IPS-15b (cell line): Measurements from ENCODE around the gene EXOC4.

Experiments used
- H3K27me3 ChIP-seq: one replicate; pipeline ENCODE4 v1.6.1; 2013; ENCODE audit warnings: low read length; ENCODE audit not compliant: control insufficient read depth, insufficient read depth
- H3K36me3 ChIP-seq: one replicate; pipeline ENCODE4 v1.6.1; 2013; ENCODE audit warnings: low read length; ENCODE audit not compliant: control insufficient read depth, insufficient read depth
- H3K4me1 ChIP-seq: one replicate; pipeline ENCODE4 v1.6.1; 2013; ENCODE audit warnings: mild to moderate bottlenecking, low read length; ENCODE audit not compliant: control insufficient read depth, insufficient read depth
- H3K4me3 ChIP-seq: one replicate; pipeline ENCODE4 v1.5.1; 2013; ENCODE audit warnings: low read depth, low read length
- H3K9ac ChIP-seq: one replicate; pipeline ENCODE4 v1.6.1; 2013; ENCODE audit warnings: low read depth, mild to moderate bottlenecking, low read length
- H3K9me3 ChIP-seq: one replicate; pipeline ENCODE4 v1.6.1; 2013; ENCODE audit warnings: mild to moderate bottlenecking, low read length; ENCODE audit not compliant: control insufficient read depth, insufficient read depth

EXOC4 gene

DNA sequence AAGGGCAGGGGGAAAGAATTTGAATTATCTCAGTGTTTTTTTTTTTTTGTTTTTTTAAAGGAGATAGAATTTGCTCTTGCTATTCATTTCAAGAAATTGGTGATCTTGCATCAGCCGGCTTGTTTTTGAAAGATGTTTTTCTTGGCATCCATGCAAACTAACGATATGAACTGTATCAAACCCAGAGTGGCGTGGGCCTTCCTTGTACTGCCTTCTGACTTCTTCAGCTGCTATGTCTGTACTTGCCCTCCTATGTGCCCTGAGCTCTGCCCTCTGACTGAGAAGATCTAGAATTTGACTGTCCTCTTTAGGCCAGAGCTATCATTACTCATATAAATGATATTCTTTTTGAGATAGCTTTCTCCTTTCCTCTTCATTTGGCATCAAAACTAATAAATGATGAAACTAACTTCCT is 183.1 kb downstream of the EXOC4 start:
- Histone ChIP-seq H3K4me1 (peaks cover 10% of the 10 kb centered on the region), H3K9ac (no peak overlapping the region), H3K9me3 (no peaks in the 10 kb centered on the region), H3K27me3 (no peaks in the 10 kb centered on the region), H3K36me3 (no peaks in the 10 kb centered on the region), H3K4me3 (no peak overlapping the region)

GRCh38 chr7:133437544-133437943 is 184.7 kb downstream of the EXOC4 start:
- Histone ChIP-seq H3K4me1 (peaks cover 6% of the 10 kb centered on the region), H3K9ac (no peak overlapping the region), H3K36me3 (no peaks in the 10 kb centered on the region), H3K4me3 (no peak overlapping the region), H3K27me3 (no peaks in the 10 kb centered on the region), H3K9me3 (no peaks in the 10 kb centered on the region)

GRCh38 chr7:133442818-133443217 is 189.9 kb downstream of the EXOC4 start:
- Histone ChIP-seq H3K9me3 (no peaks in the 10 kb centered on the region), H3K27me3 (no peaks in the 10 kb centered on the region), H3K9ac (no peak overlapping the region), H3K36me3 (no peaks in the 10 kb centered on the region), H3K4me1 (no peaks in the 10 kb centered on the region), H3K4me3 (no peak overlapping the region)

DNA sequence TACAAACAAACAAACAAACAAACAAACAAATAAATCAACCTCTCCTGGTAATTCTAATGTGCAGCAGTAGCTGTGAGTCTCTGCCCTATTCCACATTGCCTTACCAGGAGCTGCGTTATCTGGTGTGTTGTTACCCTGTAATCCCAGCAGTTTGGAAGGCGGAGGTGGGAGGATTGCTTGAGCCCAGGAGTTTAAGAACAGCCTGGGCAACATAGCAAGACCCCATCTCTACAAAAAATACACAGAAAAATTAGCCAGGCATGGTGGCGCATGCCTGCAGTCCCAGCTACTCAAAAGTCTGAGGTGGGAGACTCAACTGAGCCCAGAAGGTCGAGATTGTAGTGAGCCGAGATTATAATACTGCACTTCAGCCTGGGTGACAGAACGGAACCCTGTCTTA is 192.7 kb downstream of the EXOC4 start:
- H3K4me1 ChIP-seq, result no peaks in the 10 kb centered on the region
- no peaks in the 10 kb centered on the region for H3K9me3 ChIP-seq
- no peak overlapping the region for H3K4me3 ChIP-seq
- no peaks in the 10 kb centered on the region for H3K36me3 ChIP-seq
- no peak overlapping the region for H3K9ac ChIP-seq
- H3K27me3 ChIP-seq, result no peaks in the 10 kb centered on the region

DNA sequence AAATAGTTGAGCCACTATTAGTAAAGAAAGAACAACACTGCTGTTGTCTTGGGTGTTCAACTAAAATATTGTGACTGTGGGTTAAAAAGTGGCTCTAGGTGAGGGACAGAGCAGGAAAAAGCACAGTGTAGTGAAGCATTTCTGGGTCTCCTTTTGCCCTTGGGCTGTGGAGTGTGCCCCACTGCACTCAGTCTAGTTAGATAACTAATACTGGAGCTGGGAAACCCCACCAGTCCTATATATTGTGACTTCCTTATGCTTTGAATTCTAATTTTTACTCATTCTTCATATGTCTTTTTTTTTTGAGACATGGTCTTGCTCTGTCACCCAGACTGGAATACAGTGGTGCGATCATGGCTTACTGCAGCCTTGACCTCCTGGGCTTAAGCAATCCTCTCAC is 195.1 kb downstream of the EXOC4 start:
- H3K4me1 ChIP-seq, result no peaks in the 10 kb centered on the region

DNA sequence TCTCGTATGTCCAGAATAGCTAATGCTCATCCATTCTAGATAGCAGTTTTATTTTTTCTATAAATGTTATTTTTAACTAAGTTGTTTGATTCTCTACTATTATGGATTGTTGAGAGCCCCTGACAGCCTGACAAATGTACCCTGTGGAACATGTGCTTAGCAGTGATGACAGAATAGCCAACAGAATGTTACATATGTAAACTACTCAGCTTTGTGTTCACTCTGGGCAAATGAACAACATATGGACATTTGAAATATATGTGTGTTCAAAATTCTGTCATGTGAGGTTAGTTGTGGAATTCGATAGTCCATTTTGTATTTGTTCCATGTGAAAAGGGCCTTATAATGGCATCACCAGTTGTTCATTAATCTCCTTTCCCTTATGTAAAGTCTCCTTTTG is 199.7 kb downstream of the EXOC4 start:
- H3K27me3 ChIP-seq, result no peaks in the 10 kb centered on the region
- H3K9ac ChIP-seq, result no peak overlapping the region
- H3K4me1 ChIP-seq, result no peaks in the 10 kb centered on the region
- no peaks in the 10 kb centered on the region for H3K9me3 ChIP-seq
- H3K36me3 ChIP-seq, result no peaks in the 10 kb centered on the region
- H3K4me3 ChIP-seq, result no peak overlapping the region

More for the DNA sequence above, 195.1 kb downstream of the EXOC4 start:
- Histone ChIP-seq H3K27me3 (no peaks in the 10 kb centered on the region), H3K9me3 (no peaks in the 10 kb centered on the region), H3K4me3 (no peak overlapping the region), H3K36me3 (no peaks in the 10 kb centered on the region), H3K9ac (no peak overlapping the region)

DNA sequence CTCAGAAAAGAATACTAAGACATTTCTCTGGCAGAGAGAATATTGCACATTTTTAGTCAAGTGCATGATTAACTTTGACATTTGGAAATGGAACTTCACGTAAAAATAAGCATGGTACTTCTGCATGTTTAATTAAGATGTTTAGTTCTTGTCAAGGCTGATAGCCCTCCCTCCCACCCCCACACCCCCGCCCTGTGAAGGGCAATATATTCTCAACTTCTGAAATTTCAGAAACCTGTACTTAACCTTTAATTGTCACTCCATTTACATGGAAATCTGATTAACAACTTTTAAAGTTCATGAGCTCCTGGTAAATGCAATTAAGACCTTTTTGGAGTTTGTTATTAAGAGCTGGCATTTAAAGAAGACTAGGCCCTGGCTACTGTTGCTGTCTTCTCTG is 205.8 kb downstream of the EXOC4 start:
- Histone ChIP-seq H3K9me3 (no peaks in the 10 kb centered on the region), H3K27me3 (no peaks in the 10 kb centered on the region), H3K4me1 (no peaks in the 10 kb centered on the region), H3K36me3 (no peaks in the 10 kb centered on the region), H3K4me3 (no peak overlapping the region), H3K9ac (no peak overlapping the region)

DNA sequence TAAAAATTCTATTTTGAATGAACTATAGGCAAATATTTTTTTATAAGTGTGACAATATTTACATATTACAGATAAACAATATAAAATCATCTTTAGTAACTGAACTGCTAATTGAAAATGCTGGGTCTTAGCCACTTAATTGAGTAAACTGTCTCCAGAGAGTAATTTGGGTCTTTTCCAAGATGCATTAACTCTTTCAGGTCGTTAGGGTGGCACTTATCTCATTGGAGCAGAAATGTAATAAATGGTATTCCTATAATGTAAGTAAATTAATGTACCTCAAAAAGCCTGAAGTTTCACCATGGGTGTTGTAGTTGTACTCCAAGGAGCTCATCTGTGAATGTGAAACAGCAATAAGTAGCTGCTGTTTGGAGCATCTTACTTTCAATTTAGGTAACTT is 208.5 kb downstream of the EXOC4 start:
- Histone ChIP-seq H3K27me3 (no peaks in the 10 kb centered on the region), H3K4me3 (no peak overlapping the region)

GRCh38 chr7:133475655-133476054 is 222.8 kb downstream of the EXOC4 start:
- Histone ChIP-seq H3K36me3 (no peaks in the 10 kb centered on the region), H3K27me3 (no peaks in the 10 kb centered on the region), H3K9ac (no peak overlapping the region), H3K4me3 (no peak overlapping the region), H3K9me3 (no peaks in the 10 kb centered on the region), H3K4me1 (no peaks in the 10 kb centered on the region)

More for the DNA sequence above, 208.5 kb downstream of the EXOC4 start:
- Histone ChIP-seq H3K9me3 (no peaks in the 10 kb centered on the region), H3K4me1 (no peaks in the 10 kb centered on the region), H3K9ac (no peak overlapping the region), H3K36me3 (no peaks in the 10 kb centered on the region)

DNA sequence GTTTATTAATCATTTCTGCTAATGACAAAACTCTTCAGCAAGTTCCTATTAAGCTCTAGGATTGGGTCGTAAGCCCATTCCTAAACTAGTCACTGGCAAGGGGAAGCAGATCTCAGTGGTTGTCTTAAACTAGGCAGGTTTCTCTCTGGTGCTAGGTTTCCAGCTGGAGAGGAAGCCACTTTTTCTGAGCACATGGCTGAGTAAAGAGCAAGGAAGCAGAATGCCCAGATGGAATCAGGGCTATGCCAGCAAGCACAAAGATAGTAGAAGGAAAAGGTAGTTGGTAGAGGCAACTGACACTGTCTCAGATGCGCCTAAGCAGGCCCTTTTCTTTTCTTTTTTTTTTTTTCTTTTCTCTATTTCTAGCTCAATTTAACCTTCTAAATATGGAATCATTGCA is 224.9 kb downstream of the EXOC4 start:
- Histone ChIP-seq H3K36me3 (no peaks in the 10 kb centered on the region), H3K4me3 (no peak overlapping the region), H3K27me3 (no peaks in the 10 kb centered on the region), H3K9me3 (no peaks in the 10 kb centered on the region), H3K4me1 (no peaks in the 10 kb centered on the region), H3K9ac (no peak overlapping the region)

DNA sequence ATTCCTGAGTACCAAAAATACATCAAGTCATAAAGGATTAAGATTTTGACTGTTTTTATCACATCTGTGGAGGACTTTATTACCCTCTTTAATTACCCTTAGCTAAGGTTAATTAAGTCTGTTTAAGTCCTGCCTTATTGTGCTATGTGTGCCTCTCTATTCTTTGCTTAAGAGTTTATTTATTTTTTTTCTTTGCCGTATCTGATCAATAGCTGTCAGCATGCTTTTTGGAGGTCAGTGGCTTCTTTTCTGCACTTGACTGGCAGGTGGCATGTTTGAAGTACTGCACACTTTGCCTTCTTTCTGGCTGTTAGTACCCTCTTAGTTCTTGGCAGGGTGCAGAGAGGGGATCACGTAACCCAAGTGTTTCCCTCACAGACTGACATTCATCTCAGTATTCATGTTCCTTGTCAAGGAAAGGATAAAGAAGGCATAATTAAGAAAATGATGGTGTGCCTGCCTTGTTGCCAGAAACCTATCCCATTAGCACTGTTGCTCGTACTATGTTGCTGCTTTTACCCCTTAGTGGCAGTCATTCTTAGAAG is 225.8 kb downstream of the EXOC4 start:
- Histone ChIP-seq H3K4me3 (no peak overlapping the region), H3K27me3 (no peaks in the 10 kb centered on the region), H3K36me3 (no peaks in the 10 kb centered on the region), H3K9me3 (no peaks in the 10 kb centered on the region), H3K9ac (no peak overlapping the region), H3K4me1 (no peaks in the 10 kb centered on the region)

- H3K9ac ChIP-seq, result no peak overlapping the region
- H3K4me3 ChIP-seq, result no peak overlapping the region
- no peaks in the 10 kb centered on the region for H3K36me3 ChIP-seq
- no peaks in the 10 kb centered on the region for H3K4me1 ChIP-seq
- no peaks in the 10 kb centered on the region for H3K27me3 ChIP-seq
- no peaks in the 10 kb centered on the region for H3K9me3 ChIP-seq
Measured at GRCh38 chr7:133479456-133480065, 226.7 kb downstream of the EXOC4 start.
